AG04450 (cell line): ENCODE results near the gene PSD. TPM values are rescaled to one million over a fixed set of nuclear protein-coding genes. Genes with fewer than 3 reads are reported as not detected.

Experiments used
- CTCF ChIA-PET: fragments of 300-600, 350-600 bp; formaldehyde crosslinking; extraction: SDS; loops from one replicate; lab custom pipeline; 2022; ENCODE audit warnings: antibody characterized with exemption, inconsistent platforms; lab: Charles Lee
- POLR2A ChIA-PET: fragments of 350-600 bp; formaldehyde crosslinking; extraction: SDS; loops from one replicate; lab custom pipeline; 2021; ENCODE audit warnings: antibody characterized with exemption, inconsistent platforms; lab: Yijun Ruan, JAX
- DNase-seq: peaks from one replicate; pipeline ENCODE4 v3.0.0-alpha.2; 2011; ENCODE audit warnings: low read depth, low spot score
- H3K27ac ChIP-seq: one replicate; pipeline ENCODE4 v1.5.1; 2012; ENCODE audit warnings: low read depth, low read length, control low read depth
- H3K27me3 ChIP-seq: one replicate; pipeline ENCODE4 v1.6.0; 2012; ENCODE audit warnings: low read length; ENCODE audit not compliant: control insufficient read depth, insufficient read depth
- H3K4me3 ChIP-seq: 2 replicates; pipeline ENCODE4 v1.5.1; 2011; ENCODE audit warnings: mild to moderate bottlenecking, low read depth, low read length, control low read depth
- H3K9me3 ChIP-seq: 2 replicates; pipeline ENCODE4 v1.5.1; 2012; ENCODE audit warnings: low read length; ENCODE audit not compliant: control insufficient read depth, insufficient read depth
- polyA plus RNA-seq: library from polyadenylated mRNA; depleted of rRNA; stranded (reverse); fragments of >200 nt; gene quantifications from 2 replicates; pipeline ENCODE4 v1.2.3, GENCODE V29; 2011
- TF ChIP-seq, protein P1 (sequence below): IDR thresholded peaks from 2 replicates; pipeline ENCODE4 v1.5.1; 2011; ENCODE audit warnings: low read depth, low read length, control low read depth, inconsistent platforms

The PSD gene
- polyA plus RNA-seq, 1 experiment, result 5.5 TPM

- no peaks in the 10 kb centered on the region for H3K9me3 ChIP-seq
- no peaks in the 10 kb centered on the region for H3K27me3 ChIP-seq
- H3K4me3 ChIP-seq, result no peak overlapping the region
- H3K27ac ChIP-seq, result peak overlapping the region; percentile 21
- DNase-seq, result no peak
- ChIA-PET POLR2A (interaction anchor here (0.6 to 1.2 kb wide), 3 partner anchors 12 to 15 kb away, joined by 3 to 4 read pairs (median 3); no protein-coding TSS in a partner anchor), CTCF (interaction anchor here (0.6 to 1.7 kb wide), 3 partner anchors 13 to 43 kb away, joined by 3 to 6 read pairs (median 3); no protein-coding TSS in a partner anchor)
- TF ChIP-seq, protein P1, sequence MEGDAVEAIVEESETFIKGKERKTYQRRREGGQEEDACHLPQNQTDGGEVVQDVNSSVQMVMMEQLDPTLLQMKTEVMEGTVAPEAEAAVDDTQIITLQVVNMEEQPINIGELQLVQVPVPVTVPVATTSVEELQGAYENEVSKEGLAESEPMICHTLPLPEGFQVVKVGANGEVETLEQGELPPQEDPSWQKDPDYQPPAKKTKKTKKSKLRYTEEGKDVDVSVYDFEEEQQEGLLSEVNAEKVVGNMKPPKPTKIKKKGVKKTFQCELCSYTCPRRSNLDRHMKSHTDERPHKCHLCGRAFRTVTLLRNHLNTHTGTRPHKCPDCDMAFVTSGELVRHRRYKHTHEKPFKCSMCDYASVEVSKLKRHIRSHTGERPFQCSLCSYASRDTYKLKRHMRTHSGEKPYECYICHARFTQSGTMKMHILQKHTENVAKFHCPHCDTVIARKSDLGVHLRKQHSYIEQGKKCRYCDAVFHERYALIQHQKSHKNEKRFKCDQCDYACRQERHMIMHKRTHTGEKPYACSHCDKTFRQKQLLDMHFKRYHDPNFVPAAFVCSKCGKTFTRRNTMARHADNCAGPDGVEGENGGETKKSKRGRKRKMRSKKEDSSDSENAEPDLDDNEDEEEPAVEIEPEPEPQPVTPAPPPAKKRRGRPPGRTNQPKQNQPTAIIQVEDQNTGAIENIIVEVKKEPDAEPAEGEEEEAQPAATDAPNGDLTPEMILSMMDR, result no peak
Measured at GRCh38 chr10:102435133-102435497, 16.5 kb upstream of the PSD start.

DNA sequence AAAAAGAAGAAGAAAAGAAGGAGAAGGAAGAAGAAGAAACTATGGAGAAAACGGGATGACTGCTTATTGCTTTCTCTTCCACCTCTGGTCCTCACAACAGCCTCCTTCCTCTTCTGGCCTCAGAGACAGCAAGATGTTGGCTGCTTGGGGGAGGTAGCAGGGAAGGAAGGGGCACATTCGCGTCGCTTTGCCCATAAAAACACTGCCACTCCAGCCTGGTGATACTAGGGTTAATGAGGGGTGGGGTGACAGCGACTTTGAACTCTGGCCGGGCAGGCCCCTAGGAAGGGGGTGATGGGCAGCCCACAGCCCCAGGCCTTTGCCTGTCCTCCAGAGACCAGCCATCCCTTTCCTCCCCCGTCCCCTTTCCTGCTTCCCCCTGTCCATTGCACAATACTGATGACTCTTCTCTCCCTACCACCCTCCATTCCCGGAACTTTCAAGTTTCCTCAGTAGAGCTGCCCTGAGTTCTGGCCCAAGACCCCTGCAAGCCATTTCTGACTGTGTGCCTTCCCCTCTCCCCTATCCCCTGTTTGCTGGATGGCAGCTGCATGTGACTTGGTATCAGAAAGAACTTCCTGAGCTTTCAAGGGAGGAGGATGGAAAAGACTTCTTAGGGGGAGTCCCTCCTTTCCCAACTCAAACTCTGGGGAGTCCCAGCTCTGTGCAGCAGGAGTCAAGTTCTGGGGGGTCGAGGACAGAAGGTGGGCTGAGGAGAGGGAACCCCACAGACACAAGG lies 16.0 kb upstream of the PSD start:
- no peak for DNase-seq
- H3K27ac ChIP-seq, result peak overlapping the region; percentile 21
- ChIA-PET CTCF (interaction anchor here (0.6 to 1.7 kb wide), 4 partner anchors 12 to 49 kb away, joined by 3 to 6 read pairs (median 4); no protein-coding TSS in a partner anchor), POLR2A (interaction anchor here (0.6 to 1.2 kb wide), 5 partner anchors 12 to 415 kb away, joined by 3 to 4 read pairs (median 3); no protein-coding TSS in a partner anchor)
- H3K9me3 ChIP-seq, result no peaks in the 10 kb centered on the region
- no peak overlapping the region for H3K4me3 ChIP-seq
- TF ChIP-seq, protein P1, result no peak
- no peaks in the 10 kb centered on the region for H3K27me3 ChIP-seq

GRCh38 chr10:102433619-102434046 lies 15.0 kb upstream of the PSD start:
- Histone ChIP-seq H3K27me3 (no peaks in the 10 kb centered on the region), H3K27ac (no peak overlapping the region), H3K4me3 (no peak overlapping the region), H3K9me3 (no peaks in the 10 kb centered on the region)
- DNase-seq, result no peak
- CTCF ChIA-PET, result interaction anchor here (0.6 to 0.7 kb wide), 2 partner anchors 38 to 48 kb away, joined by 3 to 6 read pairs; partner anchors contain the start of gene NFKB2
- TF ChIP-seq, protein P1, result no peak
- POLR2A ChIA-PET, result interaction anchor here (0.6 to 0.7 kb wide), 2 partner anchors 13 to 414 kb away, joined by 3 read pairs; no protein-coding TSS in a partner anchor

DNA sequence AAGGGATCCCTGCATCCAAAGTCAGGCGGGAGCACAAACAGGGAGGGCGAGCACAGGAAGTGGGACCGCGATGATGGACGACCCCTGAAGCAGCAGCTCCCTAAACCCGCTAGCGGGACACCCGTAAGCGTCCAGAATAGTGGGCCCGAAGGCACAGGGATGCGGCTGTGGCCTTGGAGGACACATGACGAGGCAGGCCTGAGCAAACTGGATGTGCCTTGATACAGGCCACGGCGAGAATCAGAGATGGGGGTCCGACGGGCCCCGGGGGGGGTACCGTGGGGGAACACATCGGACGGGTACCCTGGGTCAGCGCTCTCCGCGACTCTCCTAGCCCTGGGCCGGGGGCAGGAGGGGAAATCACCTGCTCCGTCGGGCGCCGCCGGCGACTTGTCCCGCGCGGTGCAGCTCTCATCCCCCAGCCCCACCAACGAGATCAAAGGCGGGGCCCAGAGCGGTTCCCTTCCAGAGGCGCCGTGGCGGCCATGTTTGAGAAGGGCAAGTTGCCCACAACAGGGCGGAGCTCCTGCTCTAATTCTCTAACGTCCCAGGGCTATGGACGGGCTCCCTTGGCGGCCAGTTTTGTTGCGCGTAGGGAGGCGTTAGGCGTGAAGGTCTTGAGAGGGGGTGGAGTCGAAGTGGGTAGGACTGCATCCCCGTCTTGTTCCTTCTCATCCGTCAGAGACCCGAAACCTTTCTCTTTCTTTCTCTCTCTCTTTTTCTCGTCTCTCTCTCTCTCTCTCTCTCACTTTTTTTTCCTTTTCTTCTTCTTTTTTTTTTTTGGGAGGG lies 13.8 kb upstream of the PSD start, which contains the start of gene CUEDC2:
TSS of gene CUEDC2 (minus strand) at position 413 of the 789 bp plus-strand sequence. CDS start 7,386 bp downstream, outside the sequence.
- DNase-seq, result peak; percentile 93
- peak within 1 kb of the TSS; percentile 93 for H3K4me3 ChIP-seq
- peak within 1 kb of the TSS; percentile 73 for H3K27ac ChIP-seq
- TF ChIP-seq, protein P1, result no peak
- POLR2A ChIA-PET, result interaction anchor here (0.5 to 1.8 kb wide), 11 partner anchors 8 to 299 kb away, joined by 3 to 31 read pairs (median 5); partner anchors contain the start of genes FBXL15 and PPRC1
- no peaks in the 10 kb centered on the region for H3K9me3 ChIP-seq
- CTCF ChIA-PET, result interaction anchor here (0.6 to 2.4 kb wide), 5 partner anchors 9 to 534 kb away, joined by 3 to 21 read pairs (median 7); no protein-coding TSS in a partner anchor
- no peaks in the 10 kb centered on the region for H3K27me3 ChIP-seq
